GM21825 (cell line): Measurements from ENCODE around the gene PHYKPL.

ENCODE experiments used
- ATAC-seq: cut with Tn5 transposase; IDR thresholded peaks from one replicate; pipeline ENCODE4 v1.9.1; 2021; ENCODE audit warnings: mild to moderate bottlenecking, moderate library complexity; ENCODE audit not compliant: unreplicated experiment

The PHYKPL gene

DNA sequence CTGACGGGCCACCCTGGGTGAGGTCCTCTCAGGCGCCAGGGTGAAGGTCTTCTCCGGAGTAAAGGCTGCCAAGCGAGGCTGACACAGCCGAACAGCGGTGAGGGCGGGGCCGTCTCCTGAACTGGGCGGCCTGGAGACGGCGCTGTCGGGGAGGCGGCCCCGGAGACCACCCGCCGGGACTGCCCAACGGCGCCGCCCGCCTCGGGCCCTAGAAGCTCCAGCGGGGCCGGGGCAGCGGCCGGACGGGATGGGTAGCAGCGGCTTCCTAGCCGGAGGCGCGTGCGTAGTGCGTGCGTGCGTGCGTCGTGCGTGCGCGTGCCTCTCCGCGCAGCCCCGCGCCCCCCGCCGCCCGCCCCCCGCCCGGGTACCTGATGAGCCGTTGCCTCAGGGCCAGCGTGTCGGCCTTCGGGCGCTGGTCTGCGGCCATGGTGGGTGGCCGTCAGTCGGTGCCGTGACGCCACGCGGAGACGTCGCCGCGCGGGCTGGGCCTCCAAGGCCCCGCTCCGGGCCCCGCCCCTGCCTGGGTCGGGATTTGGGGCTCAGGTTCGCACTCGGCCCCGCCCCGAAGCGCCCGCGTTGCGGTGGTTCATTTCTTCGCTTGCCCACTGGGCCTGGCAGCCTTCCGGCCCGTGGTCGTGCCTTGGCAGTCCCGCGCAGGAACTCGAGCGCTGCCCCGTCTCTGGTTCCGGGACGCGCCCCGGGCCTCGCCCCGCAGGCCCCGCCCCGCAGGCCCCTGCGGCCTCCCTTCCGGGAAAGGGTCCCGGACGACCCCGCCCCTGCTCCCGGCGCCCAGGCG is at the start of gene PHYKPL:
Gene PHYKPL, minus strand, starts transcription at position 679 of the 796 bp plus-strand sequence. Its CDS starts 252 bp downstream, at position 427.
- peak; percentile 58 for ATAC-seq

DNA sequence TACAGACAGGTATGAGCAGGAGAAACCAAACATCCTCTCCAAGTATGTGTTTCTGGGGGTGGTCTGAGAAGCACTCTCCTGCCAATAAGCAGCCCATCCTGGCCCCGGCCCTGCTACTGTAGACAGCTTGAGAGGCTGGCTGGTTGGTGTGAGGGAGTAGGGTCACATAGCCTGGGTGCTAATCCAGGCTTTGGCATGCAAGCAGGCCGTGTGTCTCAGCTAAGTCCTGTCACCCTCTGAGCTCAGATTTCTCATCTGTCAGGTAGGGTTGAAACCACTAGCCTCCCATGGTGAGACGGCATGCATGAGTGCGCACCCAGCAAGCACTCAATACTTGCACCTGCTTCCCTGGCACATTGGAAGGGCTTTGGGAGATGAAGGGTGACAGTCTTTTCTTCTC is 49.8 kb upstream of the PHYKPL start:
- no peak for ATAC-seq

DNA sequence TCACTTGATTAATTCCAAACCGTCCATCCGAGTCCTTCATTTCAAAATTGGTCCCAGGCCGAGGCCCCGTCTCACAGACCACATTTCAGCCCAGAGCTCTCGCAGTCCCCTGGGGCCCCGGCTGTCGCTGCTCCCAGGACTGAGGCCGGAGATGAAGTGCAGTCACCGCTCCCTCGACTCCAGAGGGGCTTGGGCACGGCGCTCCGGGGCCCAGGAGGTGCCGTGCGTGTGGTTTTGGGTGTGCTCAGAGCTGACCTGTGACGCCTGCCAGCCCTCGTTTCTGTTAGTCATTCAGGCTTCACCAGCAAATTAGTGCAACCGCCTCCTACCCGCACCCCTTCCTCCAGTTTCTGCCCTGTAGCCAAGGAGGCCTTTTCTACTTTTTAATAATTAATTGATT is 48.7 kb upstream of the PHYKPL start:
- ATAC-seq: no peak

DNA sequence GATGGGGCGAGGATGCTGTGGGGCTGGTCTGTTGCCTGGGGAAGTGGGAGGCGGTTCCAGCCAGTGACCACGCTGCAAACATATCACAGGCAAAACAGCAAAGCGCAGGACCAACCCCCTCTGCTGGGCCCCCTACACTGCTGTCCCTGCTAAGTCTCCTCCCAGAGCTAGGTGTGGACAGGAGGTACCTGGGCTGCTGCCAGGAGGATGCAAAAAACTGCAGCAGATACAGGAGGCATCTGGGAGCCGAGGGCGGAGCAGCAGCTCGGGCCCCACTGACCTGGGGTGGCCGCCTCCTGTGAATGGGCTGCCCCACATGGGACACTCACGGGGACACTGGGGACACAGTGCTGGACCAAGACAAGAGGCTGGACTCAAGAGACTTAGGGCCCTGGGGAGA is 48.0 kb upstream of the PHYKPL start:
- ATAC-seq: no peak

DNA sequence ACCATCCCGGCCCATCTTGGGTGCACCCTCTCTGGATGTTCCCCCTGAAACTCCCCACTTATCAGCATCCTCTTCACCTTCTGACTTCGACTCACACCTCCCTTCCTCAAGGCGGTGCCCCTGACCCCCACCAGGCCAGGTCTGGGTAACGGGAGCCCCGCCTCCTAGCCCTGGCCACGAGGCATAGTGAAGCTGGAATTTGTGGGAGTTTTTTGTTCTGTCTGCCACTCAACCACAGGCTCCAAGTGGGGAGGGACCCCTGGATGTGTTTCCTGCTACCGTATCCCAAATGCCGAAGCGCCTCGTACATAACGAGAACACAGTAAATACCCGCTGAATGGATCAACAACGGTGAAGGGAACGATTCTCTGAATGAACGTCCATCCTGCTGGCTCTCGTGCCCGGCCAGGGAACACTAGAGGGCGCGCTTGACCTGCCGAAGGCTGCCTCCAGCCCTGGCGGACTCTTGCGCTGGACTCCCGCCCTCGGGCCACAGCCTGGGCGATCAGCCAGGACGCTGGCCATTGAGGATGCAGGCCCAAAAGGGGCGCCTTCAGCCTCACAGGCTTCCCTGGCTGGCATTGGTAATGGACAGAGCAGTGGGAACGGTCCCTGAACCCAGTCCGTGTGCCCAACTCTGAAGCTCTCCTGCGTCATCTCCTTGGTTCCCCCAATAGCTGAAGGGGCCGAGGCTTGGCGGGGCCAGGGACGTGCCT is 47.3 kb upstream of the PHYKPL start:
- no peak for ATAC-seq

DNA sequence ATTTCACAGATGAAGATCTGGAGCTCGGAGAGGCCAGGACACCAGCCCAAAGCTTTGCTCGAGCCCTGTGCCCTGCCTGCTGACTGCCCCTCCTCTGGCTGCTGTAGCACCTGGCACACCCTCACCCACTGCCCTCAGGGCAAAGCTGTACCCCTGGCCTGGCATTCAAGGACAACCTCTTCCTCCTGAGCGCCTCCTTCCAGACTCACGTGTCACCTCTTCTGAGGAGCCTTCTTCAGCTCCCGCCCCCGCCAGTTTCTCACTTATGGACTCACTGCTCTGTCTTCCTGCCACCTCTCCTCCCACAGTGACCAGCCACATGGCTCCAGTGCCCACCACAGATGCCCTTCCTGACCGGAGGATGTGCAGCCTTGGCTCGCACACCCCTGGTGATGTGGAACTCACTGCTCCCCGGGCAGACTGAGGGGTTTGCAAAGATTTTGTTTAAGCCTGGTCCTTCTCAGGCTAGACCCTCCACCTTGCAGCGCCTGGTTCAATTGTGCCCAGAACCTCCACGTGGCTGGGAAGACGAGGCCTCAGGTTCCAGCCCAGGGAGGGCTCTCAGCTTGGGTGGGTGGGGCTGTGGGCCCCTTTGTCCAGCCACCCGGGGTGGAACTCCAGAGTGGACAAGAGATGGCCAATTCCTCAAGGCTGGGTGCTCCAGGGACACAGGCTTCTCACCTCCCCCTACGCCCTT is 46.6 kb upstream of the PHYKPL start:
- ATAC-seq: no peak

DNA sequence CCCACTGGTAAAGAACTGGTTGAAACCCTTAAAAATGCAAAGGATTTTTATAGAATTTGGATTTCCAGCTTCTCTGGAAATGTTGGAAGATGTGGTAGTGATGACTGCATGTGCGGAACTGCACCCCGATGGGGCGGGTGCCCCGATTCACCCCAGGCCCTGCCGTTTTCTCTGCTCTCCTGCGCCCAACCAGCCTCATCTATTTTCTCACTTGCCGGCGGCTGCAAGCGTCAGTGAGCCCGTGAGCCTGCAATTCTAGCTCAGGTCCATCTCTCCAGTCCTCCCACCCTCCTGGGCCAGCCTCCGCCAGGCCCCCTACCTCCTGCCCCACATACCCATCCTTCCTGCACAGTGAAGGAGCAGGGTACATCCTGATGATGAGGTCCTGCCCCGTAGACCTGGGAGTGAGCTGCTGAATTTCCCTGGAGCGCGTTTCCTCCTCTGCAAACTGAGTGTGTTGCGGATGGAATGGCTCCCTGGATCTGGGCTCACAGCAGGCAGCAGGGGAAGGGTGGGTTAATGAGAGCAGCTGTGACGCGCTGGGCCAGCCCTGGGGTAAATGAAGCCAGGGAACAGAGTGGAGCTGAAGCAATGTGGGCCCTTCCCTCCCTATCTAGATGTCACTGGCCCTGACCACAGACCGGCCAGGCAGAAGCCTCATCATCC is 45.9 kb upstream of the PHYKPL start:
- ATAC-seq: no peak

DNA sequence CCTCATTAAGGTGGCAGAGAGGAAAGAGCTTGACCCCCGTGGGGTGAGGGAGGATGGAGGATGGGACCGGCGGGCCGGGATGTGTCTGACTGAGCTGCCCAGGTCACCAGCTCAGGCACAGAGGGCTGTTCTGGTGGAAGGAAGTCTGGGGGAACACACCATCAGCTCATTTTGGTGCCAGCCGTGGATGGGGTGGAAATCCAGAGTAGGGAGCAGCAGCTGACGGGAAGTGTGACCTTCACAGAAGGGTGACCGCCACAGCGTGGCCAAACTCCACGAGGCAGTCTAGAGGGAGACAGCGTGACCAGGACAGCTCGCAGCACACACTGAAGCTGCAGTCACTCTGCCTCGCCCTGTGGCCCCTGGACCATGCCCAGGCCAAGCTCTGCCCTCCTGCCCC is 45.3 kb upstream of the PHYKPL start:
- no peak for ATAC-seq

DNA sequence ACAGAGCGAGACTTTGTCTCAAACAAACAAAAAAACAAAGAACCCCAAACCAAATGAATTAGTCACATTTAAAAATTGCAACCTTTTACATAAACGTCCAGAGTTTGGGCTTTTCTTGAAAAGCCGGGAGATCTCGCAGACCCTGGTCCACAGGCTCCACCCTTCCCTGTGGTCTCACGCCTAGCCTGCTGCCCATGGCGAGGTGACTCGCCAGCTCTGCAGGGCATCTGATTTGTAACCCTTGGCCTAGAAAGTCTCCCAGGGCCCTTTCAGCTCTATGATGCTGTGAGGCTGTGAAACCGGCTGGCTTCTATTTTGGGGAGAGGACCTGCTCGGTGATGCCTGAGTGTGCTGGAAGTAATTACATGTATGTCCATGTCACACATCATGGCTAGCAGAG is 44.7 kb upstream of the PHYKPL start:
- ATAC-seq: no peak

DNA sequence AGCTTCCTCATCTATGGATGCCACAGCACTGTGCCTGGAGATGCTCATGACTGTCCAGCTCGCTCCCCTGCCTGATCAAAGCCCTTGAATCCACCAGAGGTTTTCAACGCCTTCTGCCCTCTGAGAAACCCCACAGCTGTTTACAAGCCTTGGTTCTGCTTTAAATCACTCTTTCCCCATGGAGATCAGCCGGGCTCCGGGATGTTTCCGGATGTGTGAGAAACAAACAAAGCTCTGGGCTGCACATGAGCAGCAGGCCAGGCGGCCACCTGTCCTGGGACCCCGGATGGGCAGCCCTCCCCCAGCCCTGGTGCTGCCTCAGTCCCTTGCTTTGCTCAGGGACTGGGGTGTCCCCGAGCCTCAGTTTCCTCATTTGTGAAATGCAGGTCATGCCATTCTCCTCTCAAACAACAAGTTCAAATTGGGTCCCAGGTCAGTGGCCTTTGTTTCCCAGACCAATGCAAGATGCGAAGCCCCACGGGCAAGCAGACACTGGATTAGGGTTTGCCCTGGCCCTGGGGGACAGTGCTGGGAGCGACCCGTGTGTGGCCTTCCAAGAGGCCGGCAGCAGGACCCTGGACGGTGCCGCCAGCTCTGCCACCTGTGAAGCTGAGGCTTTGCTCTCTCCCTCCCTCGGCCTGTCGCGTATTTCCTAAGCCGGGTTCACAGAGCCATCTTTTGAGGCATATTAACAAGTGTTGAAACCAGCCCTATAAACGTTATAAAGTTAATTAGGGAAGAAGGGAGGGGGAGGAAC is 42.4 kb upstream of the PHYKPL start:
- no peak for ATAC-seq

DNA sequence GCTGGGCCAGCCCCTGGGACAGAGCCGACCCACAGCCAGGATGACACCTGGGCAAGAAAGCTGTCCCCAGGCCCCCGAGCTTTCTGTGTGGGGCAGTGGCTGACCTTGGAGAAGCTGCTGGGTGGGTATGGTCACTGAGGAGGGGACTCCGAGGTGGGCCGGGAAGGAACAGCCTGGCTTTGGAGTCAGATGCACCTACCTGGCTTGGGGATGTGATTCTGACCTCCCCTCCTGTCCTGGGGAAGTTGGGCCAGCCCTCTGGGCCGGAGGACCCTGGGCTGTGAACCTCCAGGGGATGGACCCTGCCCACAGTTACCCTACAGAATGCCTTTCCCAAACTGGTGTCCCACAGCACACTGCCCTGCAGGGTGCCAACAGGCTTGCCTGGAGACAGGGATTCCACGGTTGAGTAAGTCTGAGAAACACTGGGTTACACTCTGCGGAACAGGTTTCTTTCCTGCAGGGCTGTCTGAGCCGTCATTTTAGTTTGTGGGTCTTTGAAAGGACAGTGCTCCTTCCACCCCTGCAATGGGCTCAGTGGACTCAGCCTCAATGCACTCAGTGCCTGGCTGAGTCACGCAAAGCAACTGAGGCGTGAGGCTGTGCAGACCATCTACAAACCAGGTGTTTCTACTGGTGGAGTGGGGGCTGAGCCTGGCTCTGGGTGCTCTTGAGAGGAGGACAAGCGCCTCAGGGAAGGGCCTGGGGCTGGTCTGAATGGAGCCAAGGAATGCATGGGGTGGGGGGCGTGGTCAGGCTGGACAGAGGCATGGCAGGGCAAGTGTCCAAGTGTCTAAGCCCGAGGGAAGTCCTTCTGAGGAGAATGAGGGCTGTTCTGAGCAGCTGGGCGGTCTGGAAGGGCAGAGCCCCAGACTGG is 41.3 kb upstream of the PHYKPL start:
- ATAC-seq: no peak

DNA sequence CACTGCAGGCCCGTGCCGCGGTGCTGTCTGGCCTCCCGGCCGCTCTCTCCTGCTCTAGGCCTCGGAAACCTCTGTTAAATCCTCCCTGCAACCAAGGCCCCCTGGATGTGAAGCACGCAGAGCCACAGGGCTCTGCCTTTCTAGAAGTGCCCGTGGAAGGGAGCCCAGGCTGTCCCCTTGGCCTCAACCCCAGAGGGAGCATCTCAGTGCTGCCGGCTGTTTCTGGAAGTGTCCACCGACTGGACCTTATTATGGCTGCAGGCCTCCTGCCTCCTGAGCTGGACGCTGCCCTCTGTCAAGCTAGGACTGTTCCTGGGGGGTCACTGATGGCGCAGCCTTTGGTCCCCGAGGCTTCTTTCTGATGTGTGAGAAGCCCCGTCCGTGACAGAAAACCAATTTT is 40.4 kb upstream of the PHYKPL start:
- ATAC-seq: no peak

DNA sequence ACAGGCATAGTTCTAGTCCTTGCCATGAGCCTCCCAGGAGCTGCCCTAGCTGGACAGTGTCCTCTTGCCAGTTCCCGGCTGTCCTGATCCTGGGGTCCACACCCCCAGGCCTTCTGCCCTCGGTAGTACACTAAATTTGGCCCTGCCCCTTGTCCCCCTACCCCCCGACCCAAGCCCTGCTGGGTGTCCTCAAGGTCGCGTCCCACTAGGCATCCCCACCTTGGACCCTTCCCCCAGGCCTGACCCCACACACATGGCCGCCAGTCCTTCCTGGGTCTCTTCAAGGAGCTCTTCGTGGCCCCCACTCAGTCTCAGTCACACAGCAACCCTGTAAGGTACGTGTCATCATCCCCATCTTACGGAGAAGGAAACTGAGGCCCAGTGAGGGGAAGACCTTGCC is 40.0 kb upstream of the PHYKPL start:
- no peak for ATAC-seq

DNA sequence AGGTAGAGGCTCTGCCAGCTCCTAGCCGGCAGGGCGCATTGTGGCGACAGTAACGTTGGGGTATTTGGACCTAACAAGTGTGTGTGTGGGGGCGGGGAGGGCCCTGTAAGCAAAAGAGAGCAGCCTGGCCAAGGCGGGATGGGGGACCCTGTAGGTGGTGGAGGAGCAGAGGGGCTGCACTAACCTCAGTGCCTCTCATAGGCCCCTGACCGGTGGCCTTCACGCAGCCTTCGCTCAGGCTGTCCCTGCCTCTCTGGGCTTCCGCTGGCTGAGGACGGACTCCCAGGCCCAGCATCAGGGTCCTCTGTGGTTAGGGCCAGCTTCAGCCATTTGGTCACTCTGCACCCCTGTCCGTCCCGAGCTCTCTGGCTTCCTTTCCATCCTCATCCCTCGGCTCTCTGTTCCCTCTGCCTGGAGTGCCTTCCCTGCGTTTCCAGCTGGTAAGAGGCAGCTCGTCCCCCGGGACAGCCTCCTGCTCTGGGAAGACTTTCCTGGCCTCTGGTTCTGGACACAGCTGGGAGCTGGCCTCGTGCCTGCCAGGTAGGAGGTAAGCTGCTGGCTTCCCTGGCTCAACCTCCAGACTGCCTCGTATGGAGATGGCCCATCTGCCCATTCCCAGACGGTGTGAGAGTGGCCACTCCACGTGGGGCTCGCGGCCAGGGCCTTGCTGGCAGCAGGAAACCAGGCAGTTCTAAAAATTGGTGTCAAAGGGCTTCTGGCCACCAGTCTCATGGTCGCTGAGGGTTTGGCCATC is 39.3 kb upstream of the PHYKPL start:
- ATAC-seq: no peak

DNA sequence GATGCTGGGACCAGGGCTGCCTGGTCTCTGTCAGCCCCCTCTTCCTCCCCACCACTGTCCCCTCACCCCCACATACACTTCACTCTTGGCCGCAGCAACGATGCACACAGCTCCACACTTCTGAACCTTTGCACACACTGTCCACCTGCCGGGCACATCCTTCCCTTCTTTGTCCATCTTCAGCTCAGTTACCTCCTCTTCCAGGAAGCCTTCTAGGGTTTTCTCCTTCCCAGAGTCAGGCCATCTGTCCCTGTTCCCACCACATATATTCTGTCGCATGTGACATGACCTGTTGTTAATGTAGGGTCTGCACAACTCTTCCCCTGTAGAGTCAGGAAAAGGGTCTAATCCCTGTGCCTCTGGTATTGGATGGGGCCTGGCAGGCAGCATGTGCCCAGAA is 38.6 kb upstream of the PHYKPL start:
- ATAC-seq: no peak

DNA sequence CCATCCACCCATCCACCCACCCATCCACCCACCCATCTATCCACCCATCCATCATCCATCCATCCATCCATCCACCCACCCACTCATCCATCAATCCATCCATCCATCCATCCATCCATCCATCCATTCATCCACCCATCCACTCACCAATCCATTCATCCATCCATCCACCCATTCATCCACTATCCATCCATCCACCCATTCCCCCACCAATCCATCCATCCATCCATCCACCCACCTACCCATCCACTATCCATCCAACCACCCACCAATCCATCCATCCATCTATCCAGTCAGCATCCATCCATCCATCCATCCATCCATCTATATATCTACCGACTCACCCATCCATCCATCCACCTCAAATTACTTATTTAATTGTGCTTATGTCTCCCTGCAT is 36.9 kb upstream of the PHYKPL start:
- no peak for ATAC-seq

DNA sequence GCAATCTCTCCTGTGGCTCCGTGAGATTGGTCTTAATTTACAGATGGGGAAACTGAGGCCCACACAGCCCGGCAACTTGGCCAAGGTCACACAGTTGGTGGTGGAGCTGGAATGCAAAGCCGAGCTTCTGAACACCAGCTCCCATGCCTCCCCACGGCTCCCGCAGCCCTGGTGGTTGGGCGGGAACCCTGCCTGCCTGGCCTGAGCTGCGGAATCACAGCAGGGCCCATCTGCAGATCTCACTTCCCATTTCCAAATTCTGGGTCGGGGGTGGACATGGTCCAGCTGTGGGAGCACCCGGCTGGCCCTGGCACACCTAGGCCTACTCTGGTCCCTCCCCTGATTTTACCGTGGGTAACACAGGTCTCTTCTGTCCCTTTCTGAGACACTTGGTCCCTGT is 35.3 kb upstream of the PHYKPL start:
- no peak for ATAC-seq

DNA sequence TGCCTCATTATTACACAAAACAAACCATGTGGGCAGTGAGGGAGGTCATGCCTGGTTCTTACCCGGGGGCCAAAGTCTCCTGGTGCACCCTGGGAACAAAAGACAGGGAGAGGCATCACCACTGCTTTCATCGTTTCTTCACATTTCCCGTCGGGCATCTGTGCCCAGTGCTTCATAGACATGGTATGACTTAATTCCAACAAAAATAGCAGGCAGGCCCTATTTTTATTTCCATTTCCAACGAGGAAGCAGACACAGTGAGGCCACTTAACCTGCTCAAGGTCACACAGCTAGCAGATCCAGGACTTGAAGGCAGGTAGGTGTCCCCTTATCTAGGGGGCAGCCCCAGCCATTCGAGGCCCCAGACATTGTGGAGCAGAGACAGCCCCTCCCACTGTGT is 34.6 kb upstream of the PHYKPL start:
- no peak for ATAC-seq

DNA sequence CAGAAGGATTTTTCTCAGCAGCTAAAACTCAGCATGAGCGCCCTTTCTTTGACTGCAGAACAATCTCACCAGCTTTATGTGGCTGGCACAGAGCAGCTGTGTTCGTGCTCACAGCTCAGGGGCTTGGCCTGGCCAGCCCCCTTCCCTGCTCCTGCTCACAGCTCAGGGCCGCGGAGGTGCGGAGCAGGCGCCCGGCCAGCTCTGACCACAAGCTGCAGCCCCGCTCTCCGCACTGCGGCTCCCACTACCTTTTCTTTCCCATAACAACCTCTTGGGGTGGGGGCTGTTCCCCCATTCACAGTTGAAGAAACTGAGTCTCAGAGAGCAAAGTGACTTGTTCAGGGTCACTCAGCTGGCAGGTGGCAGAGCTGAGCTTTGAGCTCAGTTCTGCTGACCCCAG is 34.0 kb upstream of the PHYKPL start:
- ATAC-seq: no peak
